GM12878 (cell line): ENCODE measurements around the gene LARGE1. TPM values are rescaled to one million over a fixed set of nuclear protein-coding genes. Genes with fewer than 3 reads are reported as not detected.
A peak's percentile ranks its signal among the peaks of the same experiment; 100 is the strongest.

Experiments
- BRCA1 ChIP-seq: IDR thresholded peaks from 2 replicates; pipeline ENCODE4 v1.6.1; 2011; ENCODE audit warnings: low read depth, low read length, improper control_type of control experiment
- CBX3 ChIP-seq: fragments of 200-600 bp; sonication (generic); IDR thresholded peaks from 2 replicates; pipeline ENCODE4 v1.6.1; 2016; ENCODE audit warnings: low read depth, borderline replicate concordance
- CHD1 ChIP-seq: IDR thresholded peaks from 2 replicates; pipeline ENCODE4 v1.6.1; 2012; ENCODE audit warnings: low read depth, low read length, improper control_type of control experiment
- CREB1 ChIP-seq: IDR thresholded peaks from 2 replicates; pipeline ENCODE4 v1.6.1; 2012; ENCODE audit warnings: low read depth, mild to moderate bottlenecking, inconsistent platforms
- EED ChIP-seq: sonication (generic); IDR thresholded peaks from 2 replicates; pipeline ENCODE4 v1.6.1; 2016; ENCODE audit warnings: antibody characterized with exemption, low read depth
- EP300 ChIP-seq, 2 experiments: fragments of 150-350 bp in 1 of 2; IDR thresholded peaks; 2 replicates each; pipeline ENCODE4 v1.6.1; 2011 to 2012; ENCODE audit warnings: low read depth in 2 of 2, low read length in 2 of 2, borderline replicate concordance in 1 of 2, improper control_type of control experiment in 1 of 2, inconsistent platforms in 1 of 2; ENCODE audit not compliant: control insufficient read depth in 1 of 2
- ETV6 ChIP-seq, 2 experiments: fragments of 450-650 bp in 1 of 2; IDR thresholded peaks in 1 of 2; conservative IDR thresholded peaks in 1 of 2; 2 replicates each; pipeline ENCODE4 v1.6.1; 2014; ENCODE audit warnings: antibody characterized with exemption in 1 of 2, borderline replicate concordance in 1 of 2, low read depth in 1 of 2, mild to moderate bottlenecking in 1 of 2, moderate library complexity in 1 of 2
- GATAD2B ChIP-seq: fragments of 450-650 bp; conservative IDR thresholded peaks from 2 replicates; pipeline ENCODE4 v1.6.1; 2017; ENCODE audit warnings: low read depth, mild to moderate bottlenecking, moderate library complexity
- IKZF2 ChIP-seq, 2 experiments: fragments of 450-650 bp; IDR thresholded peaks; 2 replicates each; pipeline ENCODE4 v1.6.1; 2017; ENCODE audit warnings: mild to moderate bottlenecking in 2 of 2, moderate library complexity in 2 of 2
- MEF2B ChIP-seq: fragments of 450-650 bp; IDR thresholded peaks from 2 replicates; pipeline ENCODE4 v1.6.1; 2018; ENCODE audit warnings: mild to moderate bottlenecking, moderate library complexity; ENCODE audit not compliant: partially characterized antibody, poor library complexity, severe bottlenecking
- MTA2 ChIP-seq: fragments of 450-650 bp; IDR thresholded peaks from 2 replicates; pipeline ENCODE4 v1.6.1; 2016; ENCODE audit warnings: low read depth, mild to moderate bottlenecking, moderate library complexity
- NFIC ChIP-seq: IDR thresholded peaks from 2 replicates; pipeline ENCODE4 v1.6.1; 2012; ENCODE audit warnings: low read depth, mild to moderate bottlenecking, inconsistent platforms, low read length, moderate library complexity
- POLR2A ChIP-seq: IDR thresholded peaks from 2 replicates; pipeline ENCODE4 v1.6.1; 2011; ENCODE audit warnings: low read depth, mild to moderate bottlenecking, low read length
- RELA ChIP-seq: fragments of 450-650 bp; IDR thresholded peaks from 2 replicates; pipeline ENCODE4 v1.8.0; 2014; ENCODE audit warnings: borderline replicate concordance; ENCODE audit not compliant: partially characterized antibody
- SIN3A ChIP-seq: IDR thresholded peaks from 2 replicates; pipeline ENCODE4 v1.6.1; 2012; ENCODE audit warnings: low read depth, low read length, improper control_type of control experiment
- SMC3 ChIP-seq: IDR thresholded peaks from 2 replicates; pipeline ENCODE4 v1.6.1; 2011; ENCODE audit warnings: low read length, improper control_type of control experiment, borderline replicate concordance
- SRF ChIP-seq, 2 experiments: IDR thresholded peaks; 2 replicates each; pipeline ENCODE4 v1.6.1; 2011; ENCODE audit warnings: low read depth in 2 of 2, low read length in 2 of 2, mild to moderate bottlenecking in 1 of 2, moderate library complexity in 1 of 2
- STAT1 ChIP-seq: fragments of 450-650 bp; conservative IDR thresholded peaks from 2 replicates; pipeline ENCODE4 v1.6.1; 2014; ENCODE audit warnings: antibody characterized with exemption, mild to moderate bottlenecking
- TARDBP ChIP-seq: IDR thresholded peaks from 2 replicates; pipeline ENCODE4 v1.6.1; 2016; ENCODE audit warnings: borderline replicate concordance
- TCF3 ChIP-seq: IDR thresholded peaks from 2 replicates; pipeline ENCODE4 v1.6.1; 2012; ENCODE audit warnings: low read depth, mild to moderate bottlenecking, low read length, borderline replicate concordance; ENCODE audit not compliant: insufficient read depth
- TCF7 ChIP-seq: IDR thresholded peaks from 2 replicates; pipeline ENCODE4 v1.6.1; 2014; ENCODE audit warnings: antibody characterized with exemption, borderline replicate concordance
- WRNIP1 ChIP-seq: IDR thresholded peaks from 2 replicates; pipeline ENCODE4 v1.6.1; 2011; ENCODE audit warnings: low read depth, low read length, improper control_type of control experiment, borderline replicate concordance
- ZNF207 ChIP-seq: fragments of 450-650 bp; IDR thresholded peaks from 2 replicates; pipeline ENCODE4 v1.6.1; 2014; ENCODE audit warnings: antibody characterized with exemption, mild to moderate bottlenecking, borderline replicate concordance
- ZNF217 ChIP-seq: fragments of 450-650 bp; IDR thresholded peaks from 2 replicates; pipeline ENCODE4 v1.6.1; 2017; ENCODE audit warnings: antibody characterized with exemption, mild to moderate bottlenecking
- polyA plus RNA-seq, 11 experiments: library from polyadenylated mRNA; depleted of rRNA in 4 of 11; unstranded in 6 of 11; stranded (reverse) in 5 of 11; fragments of >200 nt; fragmentation: Nextera tagmentation in 4 of 11; fragmentation: Illumina TruSeq in 1 of 11; extraction: Ambion mirVana in 4 of 11; extraction: Trizol in 1 of 11; gene quantifications; 1 replicate in 1 of 11; 2 replicates in 10 of 11; pipeline versions ENCODE4 v1.2.1 to v1.2.3, GENCODE V29; 2011 to 2016; ENCODE audit warnings: inconsistent platforms in 2 of 11, missing spikeins in 2 of 11, low read depth in 1 of 11
- total RNA-seq, 4 experiments: library from RNA; depleted of rRNA in 3 of 4; stranded (reverse); fragments of >200 nt in 3 of 4; fragmentation: Illumina TruSeq in 1 of 4; extraction: Trizol in 1 of 4; gene quantifications; 2 replicates each; pipeline versions ENCODE4 v1.2.1 to v1.2.3, GENCODE V29; 2013 to 2021
- TF ChIP-seq, protein P1 (sequence below): fragments of 450-650 bp; IDR thresholded peaks from 2 replicates; pipeline ENCODE4 v1.6.1; 2017; ENCODE audit warnings: mild to moderate bottlenecking
- TF ChIP-seq, protein P2 (sequence below): IDR thresholded peaks from 2 replicates; pipeline ENCODE4 v1.6.1; 2011; ENCODE audit warnings: borderline replicate concordance, low read depth, mild to moderate bottlenecking, moderate library complexity, mixed read lengths, low read length; ENCODE audit not compliant: insufficient read depth; ENCODE audit errors: extremely low read length
- TF ChIP-seq, protein P3 (sequence below): fragments of 150-350 bp; IDR thresholded peaks from 2 replicates; pipeline ENCODE4 v1.6.1; 2014; ENCODE audit warnings: mild to moderate bottlenecking, low read depth, low read length

Gene LARGE1
- total and polyA plus RNA-seq, 10 of the 15 experiments (the other 5 are each of a cell fraction or from before 2014, with no cell fraction given): 3.2 to 41.4 (median 17.3) TPM

DNA sequence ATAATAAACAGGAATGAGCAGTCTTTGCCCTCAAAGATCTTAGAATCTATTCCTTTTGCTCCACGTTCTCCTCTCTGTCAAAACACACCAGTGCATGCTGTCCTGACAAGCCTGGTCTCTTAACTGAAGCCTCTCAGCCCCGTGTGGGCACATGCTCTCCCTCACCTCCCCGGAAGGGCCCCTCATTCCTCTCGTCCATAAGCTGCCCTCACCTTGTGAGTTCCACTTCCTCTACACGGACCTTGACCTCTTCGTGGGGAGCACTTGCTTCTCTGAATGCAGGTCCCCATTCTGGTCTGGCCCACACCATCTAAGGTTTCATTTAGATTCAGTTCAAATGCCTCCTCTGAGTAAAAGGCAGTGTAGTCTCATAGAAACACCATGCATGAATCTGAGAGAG, 449.8 kb downstream of the LARGE1 start (continued):
- TF ChIP-seq MEF2B (peak; percentile 18), EED (peak; percentile 72), CHD1 (no peak), WRNIP1 (no peak), SRF (IDR thresholded peaks at IDR 0.05; ENCODE audit: low read depth in 2 of 2, low read length in 2 of 2) (no peak), NFIC (no peak), ZNF217 (no peak), TCF3 (no peak), CREB1 (no peak), SMC3 (peak; percentile 16; the same call in 1 of the 2 replicates), ETV6 (conservative IDR thresholded peaks at IDR 0.05 in 1 of 2, IDR thresholded peaks at IDR 0.05 in 1 of 2; ENCODE audit: borderline replicate concordance in 1 of 2, low read depth in 1 of 2) (0 out of 4 replicates have a peak, but pooled peaks of 1 of the 2 experiments have one; percentile 25), TARDBP (0 out of 2 replicates have a peak, but pooled peaks have one; percentile 23), CBX3 (no peak), MTA2 (peak; percentile 41; the same call in 1 of the 2 replicates), ZNF207 (peak; percentile 25; the same call in 1 of the 2 replicates), IKZF2 (IDR thresholded peaks at IDR 0.05) (peak; percentile 29 to 71; a peak in 1 of 4 replicates), POLR2A (peak; percentile 42; the same call in 1 of the 2 replicates), STAT1 (no peak), GATAD2B (peak; percentile 37; the same call in 1 of the 2 replicates), EP300 (IDR thresholded peaks at IDR 0.05; ENCODE audit: borderline replicate concordance in 1 of 2, control insufficient read depth in 1 of 2, low read depth in 2 of 2, low read length in 2 of 2) (peak in 1 of 2 experiments; percentile 35; a peak in 1 of 4 replicates), BRCA1 (no peak), RELA (no peak), TCF7 (no peak), SIN3A (no peak)
- TF ChIP-seq, protein P1, sequence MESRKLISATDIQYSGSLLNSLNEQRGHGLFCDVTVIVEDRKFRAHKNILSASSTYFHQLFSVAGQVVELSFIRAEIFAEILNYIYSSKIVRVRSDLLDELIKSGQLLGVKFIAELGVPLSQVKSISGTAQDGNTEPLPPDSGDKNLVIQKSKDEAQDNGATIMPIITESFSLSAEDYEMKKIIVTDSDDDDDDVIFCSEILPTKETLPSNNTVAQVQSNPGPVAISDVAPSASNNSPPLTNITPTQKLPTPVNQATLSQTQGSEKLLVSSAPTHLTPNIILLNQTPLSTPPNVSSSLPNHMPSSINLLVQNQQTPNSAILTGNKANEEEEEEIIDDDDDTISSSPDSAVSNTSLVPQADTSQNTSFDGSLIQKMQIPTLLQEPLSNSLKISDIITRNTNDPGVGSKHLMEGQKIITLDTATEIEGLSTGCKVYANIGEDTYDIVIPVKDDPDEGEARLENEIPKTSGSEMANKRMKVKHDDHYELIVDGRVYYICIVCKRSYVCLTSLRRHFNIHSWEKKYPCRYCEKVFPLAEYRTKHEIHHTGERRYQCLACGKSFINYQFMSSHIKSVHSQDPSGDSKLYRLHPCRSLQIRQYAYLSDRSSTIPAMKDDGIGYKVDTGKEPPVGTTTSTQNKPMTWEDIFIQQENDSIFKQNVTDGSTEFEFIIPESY: no peak
- TF ChIP-seq, protein P2, sequence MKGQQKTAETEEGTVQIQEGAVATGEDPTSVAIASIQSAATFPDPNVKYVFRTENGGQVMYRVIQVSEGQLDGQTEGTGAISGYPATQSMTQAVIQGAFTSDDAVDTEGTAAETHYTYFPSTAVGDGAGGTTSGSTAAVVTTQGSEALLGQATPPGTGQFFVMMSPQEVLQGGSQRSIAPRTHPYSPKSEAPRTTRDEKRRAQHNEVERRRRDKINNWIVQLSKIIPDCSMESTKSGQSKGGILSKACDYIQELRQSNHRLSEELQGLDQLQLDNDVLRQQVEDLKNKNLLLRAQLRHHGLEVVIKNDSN: no peak
- TF ChIP-seq, protein P3, sequence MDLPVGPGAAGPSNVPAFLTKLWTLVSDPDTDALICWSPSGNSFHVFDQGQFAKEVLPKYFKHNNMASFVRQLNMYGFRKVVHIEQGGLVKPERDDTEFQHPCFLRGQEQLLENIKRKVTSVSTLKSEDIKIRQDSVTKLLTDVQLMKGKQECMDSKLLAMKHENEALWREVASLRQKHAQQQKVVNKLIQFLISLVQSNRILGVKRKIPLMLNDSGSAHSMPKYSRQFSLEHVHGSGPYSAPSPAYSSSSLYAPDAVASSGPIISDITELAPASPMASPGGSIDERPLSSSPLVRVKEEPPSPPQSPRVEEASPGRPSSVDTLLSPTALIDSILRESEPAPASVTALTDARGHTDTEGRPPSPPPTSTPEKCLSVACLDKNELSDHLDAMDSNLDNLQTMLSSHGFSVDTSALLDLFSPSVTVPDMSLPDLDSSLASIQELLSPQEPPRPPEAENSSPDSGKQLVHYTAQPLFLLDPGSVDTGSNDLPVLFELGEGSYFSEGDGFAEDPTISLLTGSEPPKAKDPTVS: no peak
